A549 (cell line): ENCODE results near the gene DGKD.

ENCODE experiments used
- CEBPB ChIP-seq, 2 experiments: fragments of >200 bp in 1 of 2; sonication (Bioruptor Twin) in 1 of 2; formaldehyde crosslinking in 1 of 2; IDR thresholded peaks; 2 replicates each; pipeline ENCODE4 v1.6.1; 2012 to 2016
- CTCF ChIP-seq: fragments of >200 bp; sonication (Bioruptor Twin); formaldehyde crosslinking; IDR thresholded peaks from 3 replicates; pipeline ENCODE4 v1.5.1; 2016
- PHF8 ChIP-seq: fragments of 200-600 bp; sonication (generic); IDR thresholded peaks from 2 replicates; pipeline ENCODE4 v1.6.1; 2016; ENCODE audit warnings: low read depth, mild to moderate bottlenecking, antibody characterized with exemption, moderate library complexity, borderline replicate concordance
- RCOR1 ChIP-seq: fragments of 150-350 bp; IDR thresholded peaks from 2 replicates; pipeline ENCODE4 v1.6.1; 2014; ENCODE audit warnings: antibody characterized with exemption, low read length, low read depth

DNA sequence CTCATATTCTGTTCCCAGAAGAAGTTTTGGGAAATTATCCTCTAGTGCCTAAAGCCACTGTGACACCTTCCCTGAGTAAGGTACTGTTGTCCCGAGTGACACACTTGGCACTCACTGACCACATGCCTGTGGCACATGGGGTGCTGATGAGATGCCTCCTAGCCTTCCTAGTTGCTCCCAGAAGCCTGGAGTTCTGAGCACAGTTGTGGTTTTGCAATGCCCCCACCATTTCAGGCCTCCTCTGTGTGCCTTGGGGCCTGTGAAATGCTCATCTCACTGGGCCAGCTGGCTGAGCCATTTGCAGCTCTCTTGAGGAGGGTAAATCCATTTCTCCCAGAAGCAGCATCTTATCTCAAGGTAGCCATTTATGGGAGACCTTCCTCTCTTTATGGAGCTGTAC, 91.8 kb downstream of the DGKD start:
- TF ChIP-seq CTCF (no peak), PHF8 (no peak), RCOR1 (no peak), CEBPB (IDR thresholded peaks at IDR 0.05) (no peak)
